Femur (tissue), 1 donor: Measurements from ENCODE around the gene BTBD17.
A peak's percentile ranks its signal among the peaks of the same experiment; 100 is the strongest.
"Not testable (repeated sequence)": the region's sequence is repeated elsewhere in the genome, so short reads cannot be mapped to it uniquely, and the experiment has no call there.

Source experiments
- DNase-seq: peaks from one replicate; pipeline ENCODE4 v3.0.0-alpha.2; 2017

BTBD17 gene, protein sequence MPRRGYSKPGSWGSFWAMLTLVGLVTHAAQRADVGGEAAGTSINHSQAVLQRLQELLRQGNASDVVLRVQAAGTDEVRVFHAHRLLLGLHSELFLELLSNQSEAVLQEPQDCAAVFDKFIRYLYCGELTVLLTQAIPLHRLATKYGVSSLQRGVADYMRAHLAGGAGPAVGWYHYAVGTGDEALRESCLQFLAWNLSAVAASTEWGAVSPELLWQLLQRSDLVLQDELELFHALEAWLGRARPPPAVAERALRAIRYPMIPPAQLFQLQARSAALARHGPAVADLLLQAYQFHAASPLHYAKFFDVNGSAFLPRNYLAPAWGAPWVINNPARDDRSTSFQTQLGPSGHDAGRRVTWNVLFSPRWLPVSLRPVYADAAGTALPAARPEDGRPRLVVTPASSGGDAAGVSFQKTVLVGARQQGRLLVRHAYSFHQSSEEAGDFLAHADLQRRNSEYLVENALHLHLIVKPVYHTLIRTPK

DNA sequence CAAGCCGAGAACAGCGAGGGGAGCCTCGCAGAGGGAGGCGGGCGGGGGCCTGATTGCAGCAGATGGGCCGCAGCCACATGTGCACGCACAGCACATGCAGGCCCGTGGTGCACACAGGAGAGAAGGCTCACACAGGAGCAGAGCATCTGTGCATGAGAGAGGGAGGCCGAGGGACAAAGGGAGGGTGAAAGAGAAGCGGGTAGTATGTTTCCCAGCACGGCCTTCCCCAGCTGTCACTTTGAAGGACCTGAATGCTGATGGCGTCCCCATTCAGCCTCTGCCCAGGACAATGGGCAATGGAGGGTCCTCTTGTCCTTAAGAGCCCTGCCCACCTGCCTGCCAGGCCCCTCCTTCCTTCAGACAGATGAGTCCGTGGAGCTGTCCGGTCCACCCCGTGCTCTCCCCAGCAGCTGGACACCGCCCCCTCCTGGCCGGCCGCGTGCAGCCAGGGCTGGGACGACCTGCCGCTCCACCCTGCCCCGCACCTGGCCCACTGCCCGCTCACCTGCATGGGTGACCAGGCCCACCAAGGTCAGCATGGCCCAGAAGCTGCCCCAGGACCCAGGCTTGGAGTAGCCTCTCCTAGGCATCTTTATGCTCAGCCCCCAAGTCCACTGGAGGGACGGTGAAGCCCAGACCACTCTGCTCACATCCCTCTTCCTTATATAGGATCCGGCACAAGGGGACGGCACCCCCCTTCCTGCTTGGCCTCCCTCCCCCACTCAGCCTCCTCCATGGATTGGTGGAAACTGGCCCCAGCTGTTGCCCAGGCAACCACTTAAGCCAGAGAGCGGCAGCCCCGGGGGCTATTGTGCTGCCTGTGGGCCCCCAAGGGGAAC is at the start of gene BTBD17:
TSS of gene BTBD17 (minus strand) at position 639 of the 839 bp plus-strand sequence. CDS start at position 590, 49 bp downstream.
- peak; percentile 66 for DNase-seq

DNA sequence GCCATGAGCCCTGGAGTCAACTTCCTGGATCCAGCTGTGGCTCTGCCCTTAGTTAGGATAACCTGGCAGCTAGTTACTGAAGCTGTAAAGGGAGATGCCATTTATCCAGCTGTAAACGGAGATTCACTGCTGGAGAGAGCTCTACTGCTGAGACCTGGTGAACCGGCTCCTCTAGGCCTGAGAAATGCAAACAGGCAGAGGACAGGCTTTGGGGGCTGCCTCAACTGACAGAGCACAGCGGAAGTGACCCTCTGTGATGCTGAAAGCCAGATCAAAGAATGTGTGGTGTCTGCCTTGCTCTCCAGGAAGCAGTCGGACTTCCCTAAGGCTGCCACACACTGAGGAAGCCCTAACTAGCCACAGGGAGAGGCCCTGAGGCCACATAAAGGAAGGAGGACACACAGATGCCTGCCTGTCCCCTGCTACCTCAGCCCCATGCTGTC is 48.4 kb upstream of the BTBD17 start:
- no peak for DNase-seq

DNA sequence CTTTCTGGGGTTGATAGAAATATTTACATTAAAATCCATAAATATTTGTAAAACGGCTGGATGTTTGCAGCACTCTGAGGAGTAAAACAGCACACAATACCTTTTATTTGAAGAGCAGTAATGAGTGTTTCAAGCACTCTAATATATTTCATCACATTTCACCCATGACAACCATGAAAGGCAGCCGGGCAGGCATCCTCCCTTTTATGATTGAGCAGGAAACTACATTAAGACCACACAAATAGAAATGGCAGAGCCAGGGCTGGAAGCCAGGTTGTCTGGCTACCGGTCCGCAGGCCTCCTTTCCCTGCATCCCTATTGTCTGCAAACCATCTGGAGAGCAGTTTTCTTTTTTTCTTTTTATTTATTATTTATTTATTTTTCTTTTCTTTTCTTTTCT is 47.1 kb upstream of the BTBD17 start:
- no peak for DNase-seq

DNA sequence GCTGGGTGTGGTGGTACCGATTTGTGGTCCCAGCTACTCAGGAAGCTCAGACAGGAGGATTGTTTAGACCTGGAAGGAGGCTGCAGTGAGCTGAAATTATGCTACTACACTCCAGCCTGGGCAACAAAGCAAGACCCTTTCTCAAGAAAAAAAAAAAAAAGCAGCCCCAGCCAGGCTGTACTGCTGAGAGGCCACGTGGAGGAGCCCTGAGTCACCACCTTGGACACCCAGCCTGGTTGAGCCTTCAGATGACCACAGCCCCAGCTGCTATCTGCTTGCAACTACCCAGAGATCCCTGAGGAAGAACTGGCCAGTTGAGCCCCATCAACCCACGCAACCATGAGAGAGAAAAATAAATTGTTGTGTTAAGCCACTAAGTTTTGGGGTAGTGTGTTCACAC is 46.6 kb upstream of the BTBD17 start:
- no peak for DNase-seq

DNA sequence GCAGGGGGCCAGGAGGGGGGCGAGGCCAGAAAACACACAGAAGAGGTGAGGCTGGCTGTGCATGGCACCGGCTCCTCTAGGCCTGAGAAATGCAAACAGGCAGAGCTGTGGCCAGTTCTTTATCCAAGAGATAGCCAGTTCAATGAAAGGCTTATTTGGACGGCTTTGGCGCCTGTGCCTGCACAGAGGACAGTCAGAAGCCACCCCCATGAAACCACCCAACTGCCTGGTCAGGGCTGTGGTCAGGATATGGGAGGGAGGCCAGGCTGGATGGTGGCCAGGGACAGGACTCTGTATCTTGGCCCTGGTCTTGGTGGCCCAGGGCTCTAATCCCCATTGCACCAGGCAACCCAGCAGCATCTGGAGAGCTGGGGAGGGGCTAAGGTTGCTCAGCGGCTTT is 45.7 kb upstream of the BTBD17 start:
- no peak for DNase-seq

DNA sequence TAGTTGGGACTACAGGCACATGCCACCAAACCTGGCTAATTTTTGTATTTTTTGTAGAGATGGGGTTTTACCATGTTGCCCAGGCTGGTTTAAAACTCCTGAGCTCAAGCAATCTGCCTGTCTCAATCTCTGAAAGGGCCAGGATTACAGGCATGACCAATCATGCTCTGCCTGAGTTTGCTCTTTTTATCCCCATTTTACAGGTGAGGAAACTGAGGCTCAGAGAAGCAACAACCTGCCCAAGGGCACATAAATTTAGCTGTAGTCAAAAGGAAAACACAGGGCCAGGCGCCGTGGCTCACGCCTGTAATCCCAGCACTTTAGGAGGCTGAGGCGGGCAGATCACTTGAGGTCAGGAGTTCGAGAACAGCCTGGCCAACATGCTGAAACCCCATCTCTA is 43.6 kb upstream of the BTBD17 start:
- DNase-seq = not testable (repeated sequence)

DNA sequence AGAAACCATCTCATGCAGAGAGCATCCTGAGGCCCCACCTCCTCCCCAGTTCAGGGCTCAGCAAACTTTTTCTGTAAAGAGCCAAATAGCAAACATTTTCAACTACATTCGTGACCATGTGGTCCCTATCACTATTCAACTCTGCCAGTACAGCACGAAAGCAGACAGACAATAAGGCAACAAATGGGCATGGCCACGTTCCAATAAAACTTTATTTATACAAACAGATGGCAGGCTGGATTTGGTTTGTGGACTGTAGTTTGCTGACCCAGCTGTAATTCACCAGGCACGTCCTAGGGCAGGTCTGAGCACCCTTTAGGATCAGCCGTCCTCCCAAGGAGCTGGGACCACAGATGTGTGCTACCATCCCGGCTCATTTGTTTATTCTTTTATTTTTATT is 43.1 kb upstream of the BTBD17 start:
- DNase-seq = no peak

DNA sequence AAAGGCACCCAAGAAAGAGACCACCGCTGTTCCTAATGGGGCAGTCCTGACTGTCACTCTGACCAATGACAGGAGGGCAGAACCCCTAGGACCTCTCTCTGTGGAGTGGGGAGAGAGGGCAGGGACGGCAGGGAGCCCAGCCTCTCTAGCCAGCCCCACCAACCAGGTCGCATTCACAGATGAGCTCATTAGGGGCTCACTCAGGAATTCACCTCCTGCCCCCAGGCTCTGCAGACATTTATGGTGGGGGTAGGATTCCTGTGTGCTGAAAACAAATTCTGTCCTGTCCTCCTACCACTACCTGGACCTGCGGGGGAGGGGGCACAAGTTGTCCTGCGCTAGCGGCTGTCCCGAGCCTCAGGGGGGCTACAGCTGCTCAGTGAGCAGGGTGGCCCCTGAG is 42.5 kb upstream of the BTBD17 start:
- DNase-seq = no peak

DNA sequence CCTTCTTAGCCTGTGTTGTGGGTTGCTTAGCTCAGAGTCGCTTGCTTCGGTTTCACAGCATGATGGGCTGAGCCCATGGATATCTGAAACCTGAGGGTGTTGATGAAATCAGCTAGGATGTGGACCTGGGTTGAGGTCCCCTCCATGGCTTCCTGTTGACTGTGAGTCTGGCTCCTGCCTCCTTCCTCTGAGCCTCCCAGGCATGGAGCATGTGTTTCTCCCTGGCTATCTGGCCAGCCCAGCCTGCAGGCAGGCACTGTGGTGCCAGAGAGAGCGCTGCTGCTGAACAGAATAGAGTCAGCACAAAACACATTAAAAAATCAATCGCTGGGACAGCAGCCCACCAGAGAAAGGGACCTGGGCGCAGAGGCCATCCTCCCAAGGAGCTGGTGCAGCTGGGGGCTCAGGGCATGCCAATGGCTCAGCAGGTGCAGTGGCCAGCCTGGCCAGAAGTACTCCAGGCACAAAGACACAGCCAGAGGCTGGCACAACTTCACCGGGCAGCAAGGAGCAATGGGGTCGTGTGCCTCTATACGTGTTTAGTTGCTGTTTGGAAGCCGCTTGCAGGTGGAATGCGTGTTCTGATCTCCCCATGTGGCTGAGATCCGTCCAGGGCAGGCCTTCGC is 42.0 kb upstream of the BTBD17 start:
- no peak for DNase-seq

DNA sequence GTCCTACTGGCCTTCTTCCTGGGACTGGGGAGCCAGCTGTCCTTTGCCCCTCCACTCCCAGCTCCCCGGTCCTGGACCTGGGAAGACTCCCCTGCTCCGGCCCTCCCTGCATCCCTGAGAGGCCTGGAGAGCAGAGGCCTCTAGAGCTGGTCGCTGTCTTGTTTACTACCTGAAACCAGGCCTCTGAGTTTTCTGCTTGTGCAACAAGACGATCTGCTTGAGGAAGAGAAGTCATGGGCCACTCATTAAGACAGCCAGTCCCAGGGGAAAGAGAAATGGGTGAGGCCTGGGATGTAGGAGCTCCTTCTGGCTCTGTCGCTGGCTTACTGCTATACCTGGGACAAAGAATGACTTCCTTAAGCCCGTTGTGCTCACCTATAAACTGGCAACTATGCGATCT is 40.4 kb upstream of the BTBD17 start:
- no peak for DNase-seq

DNA sequence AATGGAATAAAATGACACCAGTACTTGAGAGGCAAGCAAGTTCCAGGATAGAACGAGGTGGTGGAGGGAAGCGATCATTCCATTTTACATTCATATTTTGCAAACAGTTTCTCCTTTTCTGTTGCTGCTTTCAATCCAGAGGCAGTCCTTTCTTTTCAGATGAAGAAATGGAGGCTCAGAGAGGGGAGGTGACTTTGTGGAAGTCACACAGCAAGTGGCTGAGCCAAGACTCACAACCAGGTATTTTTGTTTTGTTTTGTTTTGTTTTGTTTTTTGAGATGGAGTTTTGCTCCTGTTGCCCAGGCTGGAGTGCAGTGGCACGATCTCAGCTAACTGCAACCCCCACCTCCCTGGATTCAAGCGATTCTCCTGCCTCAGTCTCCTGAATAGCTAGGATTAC is 34.9 kb upstream of the BTBD17 start:
- DNase-seq = no peak

DNA sequence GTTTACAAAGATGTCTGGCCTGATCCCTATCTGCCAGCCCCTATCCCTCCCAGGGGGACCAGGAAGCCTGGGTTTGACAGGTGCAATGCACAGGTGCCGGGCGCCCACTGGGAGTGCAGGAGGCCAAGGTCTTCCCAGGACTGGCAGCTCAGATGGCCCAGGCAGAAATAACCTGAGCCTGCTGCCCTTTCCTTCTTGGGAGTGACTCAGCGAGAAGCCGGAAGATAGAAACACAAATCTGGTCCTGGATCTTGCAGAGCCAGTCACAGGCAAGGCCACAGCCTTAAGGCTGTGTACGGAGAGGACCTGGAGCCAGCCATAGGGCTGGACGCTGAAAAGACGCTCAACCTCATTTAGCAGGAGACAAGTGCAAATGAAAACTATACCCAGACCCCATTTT is 33.3 kb upstream of the BTBD17 start:
- no peak for DNase-seq

DNA sequence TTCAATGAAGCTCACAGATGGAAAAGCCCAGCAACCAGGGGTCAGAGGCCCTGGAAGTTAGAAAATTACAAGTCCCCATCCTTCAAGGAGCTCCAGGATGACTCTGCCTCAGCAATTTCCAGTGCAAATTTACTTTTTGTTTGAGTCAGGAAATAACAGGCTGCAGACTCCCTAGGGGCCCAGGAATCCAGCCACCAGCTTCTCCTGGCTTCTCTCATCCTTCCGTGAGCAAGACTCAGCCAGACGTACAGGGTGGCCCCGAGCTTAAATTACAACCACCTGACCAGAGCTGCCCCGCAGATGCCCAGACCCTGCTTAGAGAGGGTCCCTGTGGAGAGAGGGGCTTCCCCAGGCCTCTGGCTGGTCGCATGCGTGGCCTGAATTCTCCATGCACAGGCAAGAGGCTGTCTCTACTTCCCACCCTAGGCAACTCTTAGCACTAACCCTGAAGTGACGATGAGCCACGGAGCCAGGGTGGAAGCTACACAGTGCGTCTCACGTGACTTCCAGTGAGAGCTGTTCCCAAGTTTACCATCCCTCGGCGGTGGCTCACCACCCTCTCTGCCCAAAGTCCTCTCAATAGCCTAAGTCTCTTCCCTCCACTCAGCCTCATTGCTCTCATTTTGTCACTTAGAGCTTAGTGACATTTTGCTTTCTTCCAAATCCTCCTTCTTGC is 32.7 kb upstream of the BTBD17 start:
- DNase-seq = no peak

DNA sequence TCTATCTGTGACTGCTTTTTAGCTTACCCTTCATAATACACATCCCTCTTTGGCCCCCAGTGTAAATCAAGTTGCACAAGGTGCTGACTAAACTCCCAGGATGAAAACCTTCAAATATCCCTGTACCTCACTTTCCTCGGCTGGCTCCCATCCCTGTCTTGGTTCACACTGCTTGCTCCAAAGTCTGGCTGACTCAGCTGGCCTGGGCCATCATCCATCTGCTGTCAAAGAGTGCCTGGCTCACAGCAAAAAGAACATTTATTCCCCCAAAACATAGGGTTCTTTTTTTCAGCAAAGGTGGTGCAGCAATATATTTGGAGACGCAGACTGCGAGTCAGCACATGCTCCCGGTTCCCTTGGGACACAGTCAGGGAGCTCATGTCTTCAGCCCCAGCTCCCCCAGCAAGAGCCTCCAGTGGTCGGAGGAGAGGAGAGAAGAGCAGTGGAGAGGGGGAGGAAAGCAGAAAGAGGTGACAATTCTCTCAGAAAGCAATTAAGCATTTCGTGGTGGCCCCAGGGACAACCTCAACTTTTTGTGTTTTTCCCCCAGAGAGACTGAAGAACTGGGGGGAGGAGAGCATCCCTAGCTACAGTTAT is 31.8 kb upstream of the BTBD17 start:
- DNase-seq = no peak

DNA sequence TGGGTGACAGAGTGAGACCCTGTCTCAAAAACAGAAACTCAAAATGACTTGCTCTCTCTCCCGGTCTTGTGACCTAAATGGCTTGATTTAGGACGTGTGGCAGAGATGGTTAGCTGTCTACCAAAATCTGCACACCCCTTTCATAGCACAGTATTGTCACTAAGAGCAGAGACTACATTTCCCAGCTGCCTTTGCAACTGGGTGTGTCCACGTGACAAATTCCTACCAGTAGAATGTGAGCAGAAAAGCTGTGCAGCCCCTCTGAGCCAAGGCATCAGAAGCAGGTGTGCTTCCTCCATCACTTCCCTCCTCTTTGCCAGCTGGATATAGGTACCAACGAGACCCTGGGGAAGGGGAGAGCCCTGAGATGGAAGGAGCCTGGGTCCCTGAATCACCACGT is 31.2 kb upstream of the BTBD17 start:
- DNase-seq = no peak

DNA sequence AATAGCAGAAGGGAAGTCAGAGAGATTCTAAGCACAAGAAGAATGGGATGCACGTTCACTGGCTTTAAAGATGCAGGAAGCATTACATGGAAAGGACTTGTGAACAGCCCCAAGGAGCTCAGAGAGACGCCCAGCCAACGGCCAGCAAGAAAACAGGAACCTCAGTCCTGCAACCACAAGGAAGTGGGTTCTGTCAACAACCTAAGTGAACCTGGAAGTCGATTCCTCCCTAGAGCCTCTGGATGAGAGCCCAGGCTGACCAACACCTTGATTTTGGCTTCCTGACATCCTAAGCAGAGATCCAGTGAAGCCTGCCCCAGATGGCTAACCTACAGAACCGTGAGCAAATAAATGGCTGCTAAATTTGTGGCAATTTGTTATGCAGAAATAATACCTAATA is 30.1 kb upstream of the BTBD17 start:
- no peak for DNase-seq

DNA sequence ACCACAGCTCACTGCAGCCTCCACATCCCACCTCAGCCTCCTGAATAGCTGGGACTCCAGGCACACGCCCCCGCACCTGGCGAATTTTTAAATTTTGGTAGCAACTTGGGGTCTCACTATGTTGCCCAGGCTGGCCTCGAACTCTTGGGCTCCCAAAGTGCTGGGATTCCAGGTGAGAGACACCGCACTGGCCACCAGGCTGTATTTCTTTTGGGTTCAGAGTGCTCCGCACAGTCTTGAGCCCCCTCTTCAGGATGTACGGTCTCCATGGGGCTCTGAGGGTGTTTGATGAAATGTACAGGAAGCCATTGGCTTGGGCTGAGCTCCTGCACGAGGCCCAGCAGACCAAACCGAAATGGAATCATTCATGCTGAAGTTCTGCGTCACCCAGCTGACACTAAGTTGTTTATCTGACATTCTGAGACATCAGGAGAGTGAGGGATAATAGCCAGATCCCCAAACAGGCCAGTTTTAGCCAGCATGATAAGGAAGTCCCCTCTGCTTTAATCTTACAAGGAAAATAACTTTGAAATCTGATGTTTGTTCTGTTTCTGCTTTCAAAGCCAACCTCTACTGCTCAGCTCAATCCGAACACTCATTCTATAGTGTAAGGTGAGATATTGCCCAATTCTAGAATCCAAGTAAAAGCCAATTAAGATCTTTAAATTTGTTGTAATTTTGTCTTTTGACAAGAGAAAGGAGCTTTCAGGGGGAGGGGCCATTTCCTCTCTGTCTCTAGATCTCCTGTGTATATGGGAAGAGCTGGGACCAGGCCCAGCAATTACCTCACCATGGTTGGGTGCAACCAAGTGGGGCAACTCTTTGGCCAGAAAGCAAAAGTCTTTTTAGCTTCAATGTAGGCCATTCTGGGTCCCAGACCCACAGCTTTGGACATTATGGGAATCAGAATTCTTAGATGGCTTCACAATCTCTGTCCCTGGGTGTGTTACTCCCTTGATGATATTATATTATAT is 29.3 kb upstream of the BTBD17 start:
- DNase-seq = no peak

DNA sequence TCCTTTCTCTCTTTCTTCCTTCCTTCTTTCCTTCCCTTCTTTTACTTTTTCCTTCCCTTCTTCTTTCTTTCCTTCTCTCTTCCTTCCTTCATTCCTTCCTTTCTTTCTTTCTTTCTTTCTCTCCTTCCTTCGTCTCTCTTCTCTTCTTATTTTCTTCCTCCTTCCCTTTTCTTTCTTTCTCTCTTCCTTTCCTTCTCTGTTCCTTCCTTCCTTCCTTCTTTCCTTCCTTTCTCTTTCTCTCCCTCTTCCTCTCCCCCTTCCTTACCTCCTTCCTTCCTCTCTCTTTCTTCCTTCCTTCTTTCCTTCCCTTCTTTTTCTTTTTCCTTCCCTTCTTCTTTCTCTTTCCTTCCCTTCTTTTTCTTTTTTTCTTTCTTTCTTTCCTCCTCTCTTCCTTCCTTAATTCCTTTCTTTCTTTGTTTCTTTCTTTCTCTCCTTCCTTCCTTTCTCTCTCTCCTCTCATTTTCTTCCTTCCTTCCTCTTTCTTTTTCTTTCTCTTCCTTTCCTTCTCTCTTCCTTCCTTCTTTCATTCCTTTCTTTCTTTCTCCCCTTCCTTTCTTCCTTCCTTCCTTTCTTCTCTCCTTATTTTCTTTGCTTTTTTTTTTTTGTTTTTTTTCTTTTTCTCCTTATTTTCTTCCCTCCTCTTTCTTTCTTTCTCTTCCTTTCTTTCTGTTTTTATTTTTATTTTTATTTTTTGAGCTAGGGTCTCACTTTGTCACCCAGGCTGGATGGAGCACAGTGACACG is 28.4 kb upstream of the BTBD17 start:
- DNase-seq = no peak

DNA sequence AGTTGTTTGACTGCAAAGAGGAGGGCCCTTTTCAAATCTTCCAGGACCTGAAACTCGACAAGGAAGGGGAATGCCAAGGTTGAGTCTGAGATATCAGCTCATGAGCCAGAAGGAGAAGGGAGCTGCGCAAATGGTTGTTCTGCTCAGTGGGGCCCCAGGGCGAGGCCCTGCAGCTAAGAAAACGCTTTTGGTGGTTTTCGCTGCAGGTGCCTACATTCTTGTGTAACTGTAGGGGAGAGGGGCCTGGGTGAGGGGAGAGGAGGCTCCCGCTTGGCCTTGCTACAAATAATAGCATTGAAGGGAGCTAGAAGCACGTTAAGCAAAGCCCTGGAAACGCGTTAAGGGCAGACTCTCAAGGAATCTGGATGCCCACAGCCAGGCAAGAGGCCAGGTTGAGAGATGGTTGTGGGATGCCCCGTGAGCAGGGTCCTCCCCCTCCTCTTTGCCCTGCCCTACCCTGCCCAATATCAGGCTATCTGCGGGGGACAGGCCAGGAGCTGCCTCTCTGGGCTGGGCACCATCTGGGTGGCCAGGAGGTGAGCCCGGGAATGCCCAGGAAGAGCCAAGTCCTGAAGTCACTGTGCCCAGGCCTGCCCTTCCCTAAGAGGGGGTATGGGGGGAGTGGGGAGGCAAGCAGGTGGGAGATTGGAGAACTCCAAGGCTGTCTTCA is 27.6 kb upstream of the BTBD17 start:
- DNase-seq = no peak
